Occipital lobe (tissue), 2 donors: ENCODE measurements around the gene HMSD. TPM values are rescaled to one million over a fixed set of nuclear protein-coding genes. Genes with fewer than 3 reads are reported as not detected.
A peak's percentile ranks its signal among the peaks of the same experiment; 100 is the strongest.

Experiments used
- DNase-seq: peaks from one replicate; lab custom pipeline; 2025; lab: John Stamatoyannopoulos, UW
- total RNA-seq: library from RNA; depleted of rRNA; stranded (reverse); fragments of >200 nt; gene quantifications from one replicate; pipeline ENCODE4 v1.2.3, GENCODE V29; 2014

Gene HMSD
- total RNA-seq, 1 donor from 2014 or later, result 0.16 TPM

DNA sequence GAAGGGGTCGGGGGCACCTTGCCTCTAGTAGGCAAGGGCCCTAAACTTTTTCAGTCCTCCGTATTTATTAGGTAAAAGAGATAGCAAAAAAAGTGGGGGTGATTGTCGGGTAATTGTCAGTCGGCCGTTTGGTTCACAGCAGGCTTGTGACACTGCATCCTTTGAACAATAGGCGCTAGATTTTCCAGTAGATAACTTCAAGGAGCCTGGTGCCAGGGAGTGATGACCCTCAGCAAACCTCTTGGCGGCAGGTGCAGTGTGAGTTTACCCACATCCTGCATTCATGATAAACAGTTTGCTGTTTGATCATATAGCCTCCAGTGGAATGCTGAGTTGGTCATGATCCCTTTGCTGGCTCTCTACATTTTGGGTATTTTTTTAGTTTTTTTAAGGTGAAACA lies 43.6 kb downstream of the HMSD start:
- DNase-seq, result no peak

- peak; percentile 9 for DNase-seq
Observed at GRCh38 chr18:63994783-63995399, 45.8 kb downstream of the HMSD start.

- no peak for DNase-seq
Observed at GRCh38 chr18:63997041-63997440, 47.9 kb downstream of the HMSD start.

GRCh38 chr18:63997606-63998005 lies 48.5 kb downstream of the HMSD start:
- no peak for DNase-seq

GRCh38 chr18:63999871-64000270 lies 50.8 kb downstream of the HMSD start:
- DNase-seq, result no peak

- DNase-seq, result no peak
Observed at GRCh38 chr18:64002581-64002980, 53.5 kb downstream of the HMSD start.

GRCh38 chr18:64009305-64009704 lies 60.2 kb downstream of the HMSD start:
- DNase-seq, result no peak

Other genes with a start within 250 kb of the HMSD start
- not detected for gene SERPINB11, start 246.3 kb upstream of the HMSD start, total RNA-seq
- gene SERPINB7, start 173.9 kb upstream of the HMSD start, total RNA-seq, result not detected
- 0.62 TPM for gene SERPINB2, start 61.6 kb upstream of the HMSD start, total RNA-seq
- gene SERPINB10, start 41.3 kb upstream of the HMSD start, total RNA-seq, result not detected
- gene SERPINB8, start 20.8 kb downstream of the HMSD start, total RNA-seq, result 1.1 TPM
- gene LINC00305, start 199.8 kb downstream of the HMSD start, total RNA-seq, result not detected